Ovary (tissue), 3 donors: ENCODE measurements around the gene CYP46A1.

Source experiments
- CTCF ChIP-seq, 3 donors: fragments of 450-650 bp in 2 of 3; fragments of 200-600 bp in 1 of 3; IDR thresholded peaks; one replicate each; pipeline versions ENCODE4 v1.5.1 to v1.8.0; 2016 to 2022; ENCODE audit warnings: antibody characterized with exemption in 3 of 3, mild to moderate bottlenecking in 1 of 3
- POLR2A ChIP-seq: fragments of 450-650 bp; IDR thresholded peaks from one replicate; pipeline ENCODE4 v1.6.1; 2017; ENCODE audit warnings: antibody characterized with exemption, mild to moderate bottlenecking, moderate library complexity
- donor health status: DM: no; HTN: no; CAD: no.

GRCh38 chr14:99660006-99660566, 24.0 kb upstream of the CYP46A1 start:
- no peak for TF ChIP-seq POLR2A
- TF ChIP-seq CTCF (IDR thresholded peaks at IDR 0.05), result no peak
